ENCODE measurements around the gene RALGAPA1.
"Not testable (repeated sequence)": the region's sequence is repeated elsewhere in the genome, so short reads cannot be mapped to it uniquely, and the experiment has no call there.

Gene RALGAPA1

DNA sequence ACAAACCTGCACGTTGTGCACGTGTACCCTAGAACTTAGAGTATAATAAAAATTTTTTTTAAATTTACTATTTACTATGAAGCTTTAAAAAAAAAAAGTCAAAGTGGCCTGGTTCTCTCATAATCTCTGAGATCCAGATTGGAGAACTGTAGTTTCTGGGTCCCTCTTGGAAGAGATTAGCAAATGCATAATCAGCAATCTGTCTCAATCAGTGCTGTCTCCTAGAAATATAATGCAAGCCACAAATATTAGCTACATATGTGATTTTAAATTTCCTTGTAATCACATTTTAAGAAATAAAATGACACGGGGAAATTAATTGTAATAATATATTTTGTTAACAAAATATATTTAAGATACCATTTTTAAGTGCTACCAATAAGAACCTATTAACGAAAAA lies 32.3 kb downstream of the RALGAPA1 start:
- Mint-ChIP-seq H3K4me1 (peaks cover 11% of the 10 kb centered on the region), H3K4me3 (no peak overlapping the region), H3K27me3 (no peaks in the 10 kb centered on the region), H3K27ac (ENCODE audit: low read depth) (no peak overlapping the region), H3K9me3 (peaks cover 5% of the 10 kb centered on the region), H3K36me3 (ENCODE audit: insufficient read depth) (peaks cover 10% of the 10 kb centered on the region)
- DNase-seq (ENCODE audit: low spot score in 2 of 2) (no peak), ATAC-seq (replicated peaks; ENCODE audit: extremely low read depth, poor library complexity, severe bottlenecking) (no peak)

DNA sequence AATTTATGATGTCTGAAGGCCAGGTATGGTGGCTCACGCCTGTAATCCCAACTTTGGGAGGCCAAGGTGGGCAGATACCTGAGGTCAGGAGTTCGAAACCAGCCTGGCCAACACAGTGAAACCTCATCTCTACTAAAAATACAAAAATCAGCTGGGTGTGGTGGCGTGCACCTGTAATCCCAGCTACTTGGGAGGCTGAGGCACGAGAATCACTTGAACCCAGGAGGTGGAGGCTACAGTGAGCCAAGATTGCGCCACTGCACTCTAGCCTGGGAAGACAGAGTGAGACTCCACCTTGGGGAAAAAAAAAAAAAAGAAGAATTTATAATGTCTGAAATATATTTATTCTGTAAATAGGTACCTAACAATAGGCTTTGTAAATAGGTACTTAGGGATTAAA lies 33.0 kb downstream of the RALGAPA1 start:
- H3K4me3 Mint-ChIP-seq; ATAC-seq (replicated peaks; ENCODE audit: extremely low read depth, poor library complexity, severe bottlenecking); H3K36me3 Mint-ChIP-seq (ENCODE audit: insufficient read depth): not testable (repeated sequence)

GRCh38 chr14:35766700-35767082 lies 42.4 kb downstream of the RALGAPA1 start:
- ATAC-seq (replicated peaks; ENCODE audit: extremely low read depth, poor library complexity, severe bottlenecking), result no peak
- no peak for DNase-seq (ENCODE audit: low spot score in 2 of 2)
- Mint-ChIP-seq H3K9me3 (no peaks in the 10 kb centered on the region), H3K36me3 (ENCODE audit: insufficient read depth) (peaks cover 9% of the 10 kb centered on the region), H3K4me3 (no peak overlapping the region), H3K27ac (ENCODE audit: low read depth) (no peak overlapping the region), H3K4me1 (no peaks in the 10 kb centered on the region), H3K27me3 (no peaks in the 10 kb centered on the region)

More for the DNA sequence above, 33.0 kb downstream of the RALGAPA1 start:
- H3K4me1 Mint-ChIP-seq, result peaks cover 11% of the 10 kb centered on the region
- not testable (repeated sequence) for H3K27ac Mint-ChIP-seq (ENCODE audit: low read depth); H3K9me3 Mint-ChIP-seq; DNase-seq (ENCODE audit: low spot score in 2 of 2); H3K27me3 Mint-ChIP-seq

DNA sequence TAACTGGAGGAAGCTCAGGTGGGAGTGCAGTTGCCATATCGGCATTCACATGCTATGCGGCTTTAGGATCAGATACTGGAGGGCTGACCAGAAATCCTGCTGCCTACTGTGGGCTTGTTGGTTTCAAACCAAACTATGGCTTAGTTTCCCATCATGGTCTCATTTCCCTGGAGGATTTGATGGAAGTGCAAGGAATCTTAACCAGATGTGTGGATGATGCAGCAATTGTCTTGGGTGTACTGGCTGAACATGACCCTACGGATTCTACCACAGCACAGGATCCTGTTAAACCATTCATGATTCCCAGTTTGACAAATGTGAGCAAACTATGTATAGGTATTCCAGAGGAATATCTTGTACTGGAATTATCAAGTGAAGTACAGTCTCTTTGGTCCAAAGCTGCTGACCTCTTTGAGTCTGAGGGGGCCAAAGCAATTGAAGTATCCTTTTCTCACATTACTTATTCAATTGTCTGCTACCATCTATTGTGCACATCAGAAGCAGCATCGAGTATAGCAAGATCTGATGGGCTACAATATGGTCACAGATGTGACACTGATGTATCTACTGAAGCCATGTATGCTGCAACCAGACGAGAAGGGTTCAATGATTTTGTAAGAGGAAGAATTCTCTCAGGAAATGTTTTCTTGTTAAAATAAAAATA lies 42.9 kb downstream of the RALGAPA1 start:
- DNase-seq (ENCODE audit: low spot score in 2 of 2) (no peak), ATAC-seq (replicated peaks; ENCODE audit: extremely low read depth, poor library complexity, severe bottlenecking) (no peak)
- no peaks in the 10 kb centered on the region for H3K4me1 Mint-ChIP-seq
- H3K27me3 Mint-ChIP-seq, result no peaks in the 10 kb centered on the region
- H3K36me3 Mint-ChIP-seq (ENCODE audit: insufficient read depth), result peaks cover 11% of the 10 kb centered on the region
- no peak overlapping the region for H3K4me3 Mint-ChIP-seq
- H3K27ac Mint-ChIP-seq (ENCODE audit: low read depth), result no peak overlapping the region
- H3K9me3 Mint-ChIP-seq, result no peaks in the 10 kb centered on the region

DNA sequence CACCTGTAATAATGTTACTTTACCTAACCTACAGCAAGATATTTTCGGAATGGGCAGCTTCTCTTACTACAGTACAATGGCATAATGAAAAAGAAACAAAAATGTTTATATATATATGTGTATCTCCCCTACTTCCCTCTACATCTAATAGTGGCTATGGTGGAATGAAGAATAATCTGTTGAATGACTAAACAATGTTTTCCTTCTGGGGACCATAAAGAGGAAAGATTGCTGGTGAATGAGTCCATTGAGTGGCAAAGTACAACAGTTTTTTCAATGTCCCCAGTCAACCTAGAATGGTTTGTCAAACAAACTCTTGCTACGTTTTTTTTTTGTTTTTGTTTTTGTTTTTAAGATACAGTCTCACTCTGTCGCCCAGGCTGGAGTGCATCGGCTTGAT lies 47.2 kb downstream of the RALGAPA1 start:
- H3K27ac Mint-ChIP-seq (ENCODE audit: low read depth), result no peak overlapping the region
- H3K4me1 Mint-ChIP-seq, result no peaks in the 10 kb centered on the region
- no peaks in the 10 kb centered on the region for H3K27me3 Mint-ChIP-seq
- no peak for ATAC-seq (replicated peaks; ENCODE audit: extremely low read depth, poor library complexity, severe bottlenecking)
- no peak overlapping the region for H3K4me3 Mint-ChIP-seq
- peaks cover 26% of the 10 kb centered on the region for H3K36me3 Mint-ChIP-seq (ENCODE audit: insufficient read depth)
- no peak for DNase-seq (ENCODE audit: low spot score in 2 of 2)
- H3K9me3 Mint-ChIP-seq, result no peaks in the 10 kb centered on the region

GRCh38 chr14:35760143-35760542 lies 49.0 kb downstream of the RALGAPA1 start:
- H3K4me3 Mint-ChIP-seq, result no peak overlapping the region
- no peak for ATAC-seq (replicated peaks; ENCODE audit: extremely low read depth, poor library complexity, severe bottlenecking)
- no peaks in the 10 kb centered on the region for H3K4me1 Mint-ChIP-seq
- no peak for DNase-seq (ENCODE audit: low spot score in 2 of 2)
- H3K9me3 Mint-ChIP-seq, result no peaks in the 10 kb centered on the region
- H3K27me3 Mint-ChIP-seq, result no peaks in the 10 kb centered on the region
- H3K27ac Mint-ChIP-seq (ENCODE audit: low read depth), result no peak overlapping the region
- H3K36me3 Mint-ChIP-seq (ENCODE audit: insufficient read depth), result peaks cover 23% of the 10 kb centered on the region

- no peak overlapping the region for H3K27ac Mint-ChIP-seq (ENCODE audit: low read depth)
- no peak overlapping the region for H3K4me3 Mint-ChIP-seq
- no peak for DNase-seq (ENCODE audit: low spot score in 2 of 2)
- no peaks in the 10 kb centered on the region for H3K27me3 Mint-ChIP-seq
- no peak for ATAC-seq (replicated peaks; ENCODE audit: extremely low read depth, poor library complexity, severe bottlenecking)
- no peaks in the 10 kb centered on the region for H3K9me3 Mint-ChIP-seq
- H3K4me1 Mint-ChIP-seq, result no peaks in the 10 kb centered on the region
- H3K36me3 Mint-ChIP-seq (ENCODE audit: insufficient read depth), result peaks cover 23% of the 10 kb centered on the region
Observed at GRCh38 chr14:35758523-35759129, 50.5 kb downstream of the RALGAPA1 start.

DNA sequence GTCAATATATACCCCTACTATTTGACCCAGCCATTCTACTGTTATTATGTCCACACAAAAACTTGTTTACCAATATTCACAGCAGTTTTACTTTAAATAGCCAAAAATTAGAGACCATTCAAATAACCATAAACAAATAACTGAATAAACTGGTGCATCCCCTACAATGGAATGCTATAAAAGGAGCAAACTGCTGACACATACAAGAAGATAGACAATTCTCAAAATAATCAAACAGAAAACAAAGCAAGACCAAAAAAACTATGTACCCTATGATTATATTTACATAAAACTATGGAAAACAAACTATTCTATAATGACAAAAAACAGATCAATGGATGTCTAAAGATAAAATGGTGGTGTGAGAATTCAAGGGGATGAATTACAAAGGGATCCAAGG lies 54.4 kb downstream of the RALGAPA1 start:
- Mint-ChIP-seq H3K4me3 (no peak overlapping the region), H3K4me1 (no peaks in the 10 kb centered on the region), H3K36me3 (ENCODE audit: insufficient read depth) (peaks cover 24% of the 10 kb centered on the region), H3K27ac (ENCODE audit: low read depth) (no peak overlapping the region), H3K27me3 (no peaks in the 10 kb centered on the region), H3K9me3 (no peaks in the 10 kb centered on the region)
- DNase-seq (ENCODE audit: low spot score in 2 of 2) (no peak), ATAC-seq (replicated peaks; ENCODE audit: extremely low read depth, poor library complexity, severe bottlenecking) (no peak)

- ATAC-seq (replicated peaks; ENCODE audit: extremely low read depth, poor library complexity, severe bottlenecking) (no peak), DNase-seq (ENCODE audit: low spot score in 2 of 2) (no peak)
- H3K9me3 Mint-ChIP-seq, result no peaks in the 10 kb centered on the region
- no peak overlapping the region for H3K27ac Mint-ChIP-seq (ENCODE audit: low read depth)
- H3K4me1 Mint-ChIP-seq, result no peaks in the 10 kb centered on the region
- H3K27me3 Mint-ChIP-seq, result no peaks in the 10 kb centered on the region
- no peak overlapping the region for H3K4me3 Mint-ChIP-seq
- H3K36me3 Mint-ChIP-seq (ENCODE audit: insufficient read depth), result peaks cover 19% of the 10 kb centered on the region
Observed at GRCh38 chr14:35752380-35752779, 56.7 kb downstream of the RALGAPA1 start.

DNA sequence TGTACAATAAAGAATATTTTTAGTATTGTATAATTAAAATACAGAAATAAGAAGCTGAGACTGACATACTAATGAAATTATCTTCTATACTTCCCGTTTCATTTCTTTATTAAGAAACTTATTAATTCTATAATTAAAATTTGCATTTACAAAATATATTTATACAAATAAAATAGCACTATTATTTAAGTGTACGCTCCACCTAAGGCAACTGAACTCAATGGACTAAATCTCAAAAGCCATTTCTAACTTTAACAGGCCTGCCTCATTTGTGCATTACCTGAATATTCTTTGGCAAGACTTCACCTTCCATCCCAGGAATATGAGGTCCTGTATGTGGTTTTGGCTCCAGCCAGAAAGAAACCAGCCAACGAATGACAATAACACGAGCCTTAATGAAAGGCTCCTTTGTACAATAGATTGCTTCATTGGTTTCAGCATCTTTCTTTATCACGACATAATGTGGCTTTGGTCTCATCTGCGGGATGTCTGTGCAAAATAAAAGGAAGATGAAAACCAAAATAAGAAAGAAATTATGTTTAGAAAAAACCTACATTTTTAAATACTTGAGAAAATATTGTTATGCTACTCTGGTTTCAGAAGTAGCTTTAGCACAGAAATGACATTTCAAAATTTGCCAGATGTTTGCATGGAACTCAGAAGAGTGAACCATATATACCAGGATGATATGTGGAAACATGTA lies 58.7 kb downstream of the RALGAPA1 start:
- ATAC-seq (replicated peaks; ENCODE audit: extremely low read depth, poor library complexity, severe bottlenecking) (no peak), DNase-seq (ENCODE audit: low spot score in 2 of 2) (no peak)
- Mint-ChIP-seq H3K4me3 (no peak overlapping the region), H3K9me3 (no peaks in the 10 kb centered on the region), H3K4me1 (no peaks in the 10 kb centered on the region), H3K27me3 (no peaks in the 10 kb centered on the region), H3K36me3 (ENCODE audit: insufficient read depth) (peaks cover 21% of the 10 kb centered on the region), H3K27ac (ENCODE audit: low read depth) (no peak overlapping the region)

- DNase-seq (ENCODE audit: low spot score in 2 of 2) (no peak), ATAC-seq (replicated peaks; ENCODE audit: extremely low read depth, poor library complexity, severe bottlenecking) (no peak)
- no peaks in the 10 kb centered on the region for H3K27me3 Mint-ChIP-seq
- peaks cover 22% of the 10 kb centered on the region for H3K36me3 Mint-ChIP-seq (ENCODE audit: insufficient read depth)
- H3K27ac Mint-ChIP-seq (ENCODE audit: low read depth), result no peak overlapping the region
- no peaks in the 10 kb centered on the region for H3K4me1 Mint-ChIP-seq
- no peak overlapping the region for H3K4me3 Mint-ChIP-seq
- no peaks in the 10 kb centered on the region for H3K9me3 Mint-ChIP-seq
Observed at GRCh38 chr14:35747379-35747778, 61.7 kb downstream of the RALGAPA1 start.

- DNase-seq (ENCODE audit: low spot score in 2 of 2), result no peak
- Mint-ChIP-seq H3K36me3 (ENCODE audit: insufficient read depth) (peaks cover 12% of the 10 kb centered on the region), H3K9me3 (no peaks in the 10 kb centered on the region), H3K27me3 (no peaks in the 10 kb centered on the region), H3K4me3 (no peak overlapping the region), H3K27ac (ENCODE audit: low read depth) (no peak overlapping the region), H3K4me1 (peaks cover 6% of the 10 kb centered on the region)
- ATAC-seq (replicated peaks; ENCODE audit: extremely low read depth, poor library complexity, severe bottlenecking), result no peak
Observed at GRCh38 chr14:35742442-35742841, 66.7 kb downstream of the RALGAPA1 start.

DNA sequence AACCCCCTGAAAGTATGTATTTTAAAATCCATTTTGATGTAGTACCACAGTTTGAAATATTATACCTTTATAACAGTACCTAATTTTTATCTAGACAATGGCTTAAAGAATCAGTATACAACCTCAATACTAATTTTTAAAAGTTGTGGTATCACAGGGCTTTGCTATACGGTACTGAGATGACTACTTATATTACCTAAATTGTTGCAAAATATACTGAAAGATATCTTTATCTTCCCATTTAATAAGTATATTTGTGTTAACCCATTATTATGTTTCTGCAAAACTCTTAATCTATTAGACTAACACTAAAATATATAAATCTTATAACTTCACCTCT lies 67.1 kb downstream of the RALGAPA1 start:
- H3K4me1 Mint-ChIP-seq, result peaks cover 6% of the 10 kb centered on the region
- DNase-seq (ENCODE audit: low spot score in 2 of 2) (no peak), ATAC-seq (replicated peaks; ENCODE audit: extremely low read depth, poor library complexity, severe bottlenecking) (no peak)
- no peak overlapping the region for H3K4me3 Mint-ChIP-seq
- peaks cover 12% of the 10 kb centered on the region for H3K36me3 Mint-ChIP-seq (ENCODE audit: insufficient read depth)
- no peaks in the 10 kb centered on the region for H3K9me3 Mint-ChIP-seq
- H3K27ac Mint-ChIP-seq (ENCODE audit: low read depth), result no peak overlapping the region
- H3K27me3 Mint-ChIP-seq, result no peaks in the 10 kb centered on the region
